Muscle of leg (tissue), 11 donors: ENCODE results near the gene MGLL. TPM values are rescaled to one million over a fixed set of nuclear protein-coding genes. Genes with fewer than 3 reads are reported as not detected.

ENCODE experiments used
- DNase-seq: peaks from one replicate; pipeline ENCODE4 v3.0.0; 2013
- H3K27ac ChIP-seq: one replicate; pipeline ENCODE4 v1.5.1; 2013; ENCODE audit warnings: mild to moderate bottlenecking, low read length, control low read depth
- H3K27me3 ChIP-seq: one replicate; pipeline ENCODE4 v1.6.1; 2013; ENCODE audit warnings: low read length; ENCODE audit not compliant: control insufficient read depth, insufficient read depth
- H3K36me3 ChIP-seq: one replicate; pipeline ENCODE4 v1.6.1; 2013; ENCODE audit warnings: low read length; ENCODE audit not compliant: control insufficient read depth, insufficient read depth
- H3K4me1 ChIP-seq: one replicate; pipeline ENCODE4 v1.6.1; 2013; ENCODE audit warnings: low read length; ENCODE audit not compliant: control insufficient read depth, insufficient read depth
- H3K4me3 ChIP-seq: one replicate; pipeline ENCODE4 v1.5.1; 2013; ENCODE audit warnings: low read length, control low read depth
- H3K9me3 ChIP-seq: replicated peaks from 2 replicates; pipeline ENCODE4 v1.6.1; 2013; ENCODE audit warnings: low read depth, low read length; ENCODE audit not compliant: control insufficient read depth
- WGBS: methylation state at CpG from one replicate; pipeline ENCODE4 v1.1.5; 2013; ENCODE audit warnings: missing lambda C conversion rate; ENCODE audit not compliant: insufficient coverage; 5-methylcytosine and 5-hydroxymethylcytosine counted together
- polyA plus RNA-seq, 8 donors: library from polyadenylated mRNA; unstranded; fragments of 120-200 nt; gene quantifications; one replicate each; pipeline versions ENCODE4 v1.2.1 to v1.2.3, GENCODE V29; 2013; ENCODE audit warnings: inconsistent platforms in 1 of 8, low replicate concordance in 1 of 8; ENCODE audit not compliant: insufficient read length in 8 of 8, insufficient read depth in 1 of 8
- total RNA-seq: library from RNA; stranded (reverse); fragments of 120-200 nt; gene quantifications from one replicate; pipeline ENCODE4 v1.2.4, GENCODE V29; 2013

The MGLL gene
- total and polyA plus RNA-seq, 9 donors, result 18.1 to 25.7 (median 22.3) TPM

- no peaks in the 10 kb centered on the region for H3K9me3 ChIP-seq
- peak overlapping the region; percentile 69 for H3K27ac ChIP-seq
- H3K4me3 ChIP-seq, result peak overlapping the region; percentile 63
- DNase-seq, result peak; percentile 43
- H3K27me3 ChIP-seq, result no peaks in the 10 kb centered on the region
- H3K4me1 ChIP-seq, result peaks cover 25% of the 10 kb centered on the region
- 20% methylated on average over 41 of the region's 44 CpGs for WGBS
- peaks cover 7% of the 10 kb centered on the region for H3K36me3 ChIP-seq
Observed at GRCh38 chr3:127671523-127672428, 150.5 kb downstream of the MGLL start.

- peaks cover 4% of the 10 kb centered on the region for H3K36me3 ChIP-seq
- peaks cover 25% of the 10 kb centered on the region for H3K4me1 ChIP-seq
- no peak overlapping the region for H3K27ac ChIP-seq
- 91% methylated on average over 14 of the region's 20 CpGs for WGBS
- no peaks in the 10 kb centered on the region for H3K9me3 ChIP-seq
- no peaks in the 10 kb centered on the region for H3K27me3 ChIP-seq
- H3K4me3 ChIP-seq, result no peak overlapping the region
- no peak for DNase-seq
Observed at GRCh38 chr3:127670761-127671522, 151.4 kb downstream of the MGLL start.

GRCh38 chr3:127670229-127670559 is 152.1 kb downstream of the MGLL start:
- H3K4me1 ChIP-seq, result peaks cover 25% of the 10 kb centered on the region
- no peaks in the 10 kb centered on the region for H3K27me3 ChIP-seq
- no peaks in the 10 kb centered on the region for H3K9me3 ChIP-seq
- no peaks in the 10 kb centered on the region for H3K36me3 ChIP-seq
- no peak overlapping the region for H3K4me3 ChIP-seq
- no peak for DNase-seq
- 95% methylated on average over 4 of the region's 7 CpGs for WGBS
- H3K27ac ChIP-seq, result no peak overlapping the region

- Histone ChIP-seq H3K36me3 (no peaks in the 10 kb centered on the region), H3K27me3 (no peaks in the 10 kb centered on the region), H3K9me3 (no peaks in the 10 kb centered on the region), H3K27ac (no peak overlapping the region), H3K4me3 (no peak overlapping the region), H3K4me1 (peaks cover 25% of the 10 kb centered on the region)
- 80% methylated on average over 10 of the region's 14 CpGs for WGBS
- DNase-seq, result no peak
Observed at GRCh38 chr3:127669541-127670228, 152.6 kb downstream of the MGLL start.

- Histone ChIP-seq H3K4me1 (peaks cover 24% of the 10 kb centered on the region), H3K27me3 (no peaks in the 10 kb centered on the region), H3K4me3 (no peak overlapping the region), H3K27ac (no peak overlapping the region), H3K9me3 (no peaks in the 10 kb centered on the region), H3K36me3 (no peaks in the 10 kb centered on the region)
- 95% methylated on average over 4 of the region's 7 CpGs for WGBS
- DNase-seq, result no peak
Observed at GRCh38 chr3:127668906-127669305, 153.4 kb downstream of the MGLL start.

GRCh38 chr3:127667119-127667681 is 155.1 kb downstream of the MGLL start:
- H3K4me1 ChIP-seq, result peaks cover 15% of the 10 kb centered on the region
- H3K36me3 ChIP-seq, result no peaks in the 10 kb centered on the region
- DNase-seq, result no peak
- no peaks in the 10 kb centered on the region for H3K27me3 ChIP-seq
- no peak overlapping the region for H3K27ac ChIP-seq
- H3K4me3 ChIP-seq, result no peak overlapping the region
- WGBS, result 79% methylated on average over 5 of the region's 6 CpGs
- no peaks in the 10 kb centered on the region for H3K9me3 ChIP-seq

- no peaks in the 10 kb centered on the region for H3K27me3 ChIP-seq
Observed at GRCh38 chr3:127666676-127667075, 155.6 kb downstream of the MGLL start.

GRCh38 chr3:127665586-127665985 is 156.7 kb downstream of the MGLL start:
- no peaks in the 10 kb centered on the region for H3K9me3 ChIP-seq
- no peak overlapping the region for H3K4me3 ChIP-seq
- H3K27me3 ChIP-seq, result no peaks in the 10 kb centered on the region
- no peaks in the 10 kb centered on the region for H3K36me3 ChIP-seq
- peaks cover 5% of the 10 kb centered on the region for H3K4me1 ChIP-seq
- 95% methylated on average over 2 of the region's 3 CpGs for WGBS
- no peak for DNase-seq
- no peak overlapping the region for H3K27ac ChIP-seq

More at GRCh38 chr3:127666676-127667075, 155.6 kb downstream of the MGLL start:
- Histone ChIP-seq H3K36me3 (no peaks in the 10 kb centered on the region), H3K27ac (no peak overlapping the region), H3K4me3 (no peak overlapping the region), H3K4me1 (peaks cover 10% of the 10 kb centered on the region), H3K9me3 (no peaks in the 10 kb centered on the region)
- 100% methylated on average over 1 of the region's 2 CpGs for WGBS
- DNase-seq, result no peak

- Histone ChIP-seq H3K27ac (no peak overlapping the region), H3K4me3 (no peak overlapping the region), H3K4me1 (peaks cover 5% of the 10 kb centered on the region), H3K9me3 (no peaks in the 10 kb centered on the region), H3K27me3 (no peaks in the 10 kb centered on the region), H3K36me3 (no peaks in the 10 kb centered on the region)
- 57% methylated on average over 1 of the region's 2 CpGs for WGBS
- peak; percentile 65 for DNase-seq
Observed at GRCh38 chr3:127665165-127665564, 157.2 kb downstream of the MGLL start.
